GM21381 (cell line): ENCODE data around the gene RCC1.
"Not testable (repeated sequence)": the region's sequence is repeated elsewhere in the genome, so short reads cannot be mapped to it uniquely, and the experiment has no call there.

ENCODE experiments used
- ATAC-seq: cut with Tn5 transposase; IDR thresholded peaks from one replicate; pipeline ENCODE4 v1.9.1; 2021; ENCODE audit warnings: mild to moderate bottlenecking, moderate library complexity; ENCODE audit not compliant: unreplicated experiment

RCC1 gene

DNA sequence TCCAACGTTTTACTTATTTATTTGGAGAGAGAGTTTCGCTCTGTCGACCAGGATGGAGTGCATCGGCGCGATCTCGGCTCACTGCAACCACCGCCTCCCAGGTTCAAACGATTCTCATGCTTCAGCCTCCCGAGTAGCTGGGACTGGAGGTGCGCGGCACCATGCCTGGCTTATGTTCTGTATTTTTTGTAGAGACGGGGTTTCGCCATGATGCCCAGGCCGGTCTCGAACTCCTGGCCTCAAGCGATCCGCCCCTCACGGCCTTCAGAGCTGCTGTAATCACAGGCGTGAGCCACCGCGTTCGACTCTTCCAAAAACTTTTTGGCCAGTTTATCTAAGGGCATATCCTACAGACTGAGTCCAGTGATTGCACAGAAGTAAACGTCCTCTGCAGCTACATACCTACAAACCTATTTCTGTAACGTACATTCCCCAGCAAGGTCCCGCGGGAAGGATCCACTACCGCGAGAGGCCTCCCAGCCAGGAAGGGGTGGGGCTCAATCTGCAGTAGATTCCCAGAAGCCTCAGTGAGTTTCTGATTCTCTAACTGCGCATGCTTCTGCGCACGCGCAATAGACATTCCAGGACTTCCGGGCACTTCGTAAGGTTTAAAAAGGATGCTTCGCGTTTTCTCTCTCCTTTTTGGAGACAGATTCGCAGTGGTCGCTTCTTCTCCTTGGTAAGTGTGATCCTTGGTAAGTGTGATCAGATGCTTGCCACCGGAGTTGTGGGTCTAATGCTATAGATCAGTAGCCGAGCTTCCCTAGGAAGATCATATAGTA lies at the start of gene RCC1:
RCC1 (plus strand) TSS at position 638 of the 782 bp plus-strand sequence. CDS start 23,824 bp downstream, outside the sequence.
- peak; percentile 75 for ATAC-seq

GRCh38 chr1:28456078-28456477 lies 49.8 kb upstream of the RCC1 start:
- ATAC-seq: no peak

DNA sequence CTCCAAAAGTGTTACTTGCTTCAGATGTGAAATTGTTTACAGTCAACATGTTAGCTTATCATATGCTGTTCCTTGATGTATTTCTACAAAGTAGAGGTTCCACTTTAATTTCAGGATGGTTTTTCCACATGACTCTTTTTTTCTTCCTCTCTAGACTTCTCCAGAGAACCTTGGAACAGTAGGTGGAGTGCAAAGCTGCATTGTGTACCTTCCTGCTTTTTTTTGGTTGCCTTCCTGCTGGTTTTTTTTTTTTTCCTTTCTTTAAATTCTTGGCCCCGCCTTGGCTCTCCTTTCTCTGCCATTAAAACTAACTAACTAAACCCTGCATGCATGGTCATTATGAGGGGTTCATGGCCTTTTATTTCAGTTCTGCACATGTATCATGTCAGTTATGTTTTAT lies 48.2 kb upstream of the RCC1 start:
- no peak for ATAC-seq

DNA sequence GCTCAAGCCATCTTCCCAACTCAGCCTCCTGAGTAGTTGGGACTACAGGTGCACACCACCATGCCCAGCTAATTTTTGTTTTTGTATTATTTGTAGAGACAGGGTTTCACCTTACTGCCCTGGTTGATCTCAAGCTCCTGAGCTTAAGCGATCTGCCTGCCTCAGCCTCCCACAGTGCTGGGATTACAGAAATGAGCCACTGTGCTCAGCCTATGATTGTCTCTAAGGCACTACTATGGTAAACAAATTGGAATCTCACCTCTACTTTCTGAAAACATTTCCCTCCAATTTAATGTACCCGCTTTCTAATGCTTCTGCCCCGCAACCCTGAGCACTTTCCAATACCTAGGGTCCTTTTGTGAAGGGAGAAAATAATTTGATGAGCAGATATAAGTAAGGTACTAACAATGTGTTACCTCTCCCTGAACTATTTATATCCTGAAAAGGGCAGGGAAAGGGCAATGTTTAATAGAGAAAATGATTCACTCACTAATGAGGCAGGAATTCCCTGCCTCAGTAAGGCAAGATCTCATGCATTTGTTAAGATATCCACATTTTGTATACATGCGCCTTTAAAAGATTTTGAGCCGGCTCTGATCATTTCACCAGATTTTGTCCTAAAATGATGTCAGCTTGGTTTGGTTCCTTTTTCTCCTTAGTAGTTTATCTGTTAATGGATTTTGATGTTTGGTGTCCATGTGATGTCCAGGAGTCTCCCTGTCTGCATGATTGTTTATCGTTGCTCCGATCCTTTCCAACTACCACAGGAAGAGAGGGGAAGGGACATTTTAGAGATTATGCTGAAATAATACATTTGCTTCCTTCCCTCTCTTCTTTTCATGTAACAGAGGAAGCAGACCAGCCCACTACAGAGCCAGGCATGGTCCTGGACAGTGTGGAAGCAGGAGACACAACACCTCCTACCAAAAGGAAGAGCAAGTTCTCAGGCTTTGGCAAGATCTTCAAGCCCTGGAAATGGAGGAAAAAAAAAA lies 47.3 kb upstream of the RCC1 start:
- no peak for ATAC-seq

GRCh38 chr1:28466226-28466778 lies 39.5 kb upstream of the RCC1 start:
- no peak for ATAC-seq

DNA sequence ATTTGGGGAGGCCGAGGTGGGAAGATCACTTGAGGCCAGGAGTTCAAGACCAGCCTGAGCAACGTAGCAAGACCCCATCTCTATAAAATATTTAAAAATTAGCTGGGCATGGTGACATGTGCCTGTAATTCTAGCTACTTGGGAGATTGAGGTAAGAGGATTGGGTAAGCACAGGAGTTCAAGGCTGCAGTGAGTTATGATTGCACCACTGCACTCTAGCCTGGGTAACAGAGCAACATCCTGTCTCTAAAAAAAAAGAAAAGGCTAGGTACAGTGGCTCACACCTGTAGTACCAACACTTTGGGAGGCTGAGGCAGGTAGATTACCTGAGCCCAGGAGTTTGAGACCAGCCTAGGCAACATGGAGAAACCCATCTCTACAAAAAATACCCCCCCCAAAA lies 35.7 kb upstream of the RCC1 start:
- ATAC-seq: no peak

- not testable (repeated sequence) for ATAC-seq
Measured at GRCh38 chr1:28479497-28479896, 26.3 kb upstream of the RCC1 start.

- no peak for ATAC-seq
Measured at GRCh38 chr1:28480308-28480707, 25.5 kb upstream of the RCC1 start.

DNA sequence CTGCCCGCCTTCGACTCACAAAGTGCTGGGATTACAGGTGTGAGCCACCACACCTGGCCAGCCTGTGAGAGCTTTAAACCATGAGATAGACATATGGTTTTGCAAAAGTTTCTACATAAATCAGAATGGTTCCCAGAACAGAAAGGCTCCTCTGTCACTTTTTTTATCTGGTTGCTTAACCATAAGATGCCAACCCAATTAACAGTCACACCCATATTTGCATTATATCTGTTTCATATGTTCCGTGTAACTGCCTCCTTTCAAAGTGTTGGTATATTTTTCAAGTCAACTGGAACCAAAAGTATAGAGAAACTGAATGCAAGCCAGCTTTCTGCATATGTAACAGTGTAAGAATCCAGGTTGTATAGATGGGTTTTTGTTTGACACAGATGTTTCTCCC lies 23.7 kb upstream of the RCC1 start:
- no peak for ATAC-seq

DNA sequence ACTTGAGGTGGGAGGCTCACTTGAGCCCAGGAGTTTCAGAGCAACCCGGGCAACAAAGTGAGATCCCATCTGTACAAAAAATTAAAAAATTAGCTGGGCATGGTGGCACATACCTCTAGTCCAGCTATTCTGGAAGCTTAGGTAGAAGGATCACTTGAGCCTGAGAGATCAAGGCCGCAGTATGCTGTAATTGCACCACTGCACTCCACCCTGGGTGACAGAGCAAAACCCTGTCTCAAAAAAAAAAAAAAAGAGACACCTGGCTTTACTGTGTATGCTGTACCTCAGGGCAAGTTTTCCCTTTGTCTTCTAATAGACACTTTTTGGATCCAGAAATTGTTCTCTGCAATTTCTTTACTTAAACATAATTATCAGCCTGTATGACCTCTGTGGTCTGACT lies 23.1 kb upstream of the RCC1 start:
- ATAC-seq: no peak

DNA sequence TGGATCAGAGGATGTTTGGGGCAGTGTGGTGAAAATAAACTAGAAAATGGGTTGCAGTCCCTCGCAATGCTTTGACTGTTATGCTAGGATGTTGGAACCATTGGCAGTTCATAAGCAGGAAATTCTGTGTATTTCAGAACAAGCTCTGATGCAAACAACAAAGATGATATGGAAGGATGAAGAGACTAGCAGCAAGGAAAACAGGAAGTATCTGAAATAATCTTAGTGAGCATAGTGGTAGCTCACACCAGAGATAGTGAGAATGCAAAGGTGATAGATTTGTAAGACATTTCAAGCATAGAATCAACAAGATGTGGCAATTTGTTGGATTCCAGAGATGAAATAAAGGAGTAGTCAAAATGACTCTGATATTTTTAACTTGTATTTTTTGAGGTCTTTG lies 11.1 kb upstream of the RCC1 start:
- no peak for ATAC-seq

GRCh38 chr1:28499553-28499952 lies 6.3 kb upstream of the RCC1 start:
- no peak for ATAC-seq

GRCh38 chr1:28501925-28502324 lies 3.9 kb upstream of the RCC1 start:
- no peak for ATAC-seq

DNA sequence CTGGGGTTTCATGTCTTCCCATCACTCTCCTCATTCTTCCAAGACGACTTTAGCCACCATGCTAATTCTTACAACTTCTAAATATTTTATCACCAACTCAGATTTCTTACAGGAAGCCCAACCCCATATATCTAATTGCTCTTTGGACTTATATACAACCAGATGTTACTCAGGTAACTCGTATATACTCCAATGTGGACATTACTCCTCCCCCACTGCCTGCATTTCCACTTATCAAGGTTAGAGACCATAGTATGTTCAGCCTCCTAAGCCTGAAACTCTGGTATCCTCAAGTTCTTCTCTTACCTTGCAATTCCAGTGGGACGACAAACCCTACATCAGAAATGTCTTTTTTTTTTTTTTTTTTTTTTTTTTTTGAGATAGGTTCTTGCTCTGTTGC lies 2.7 kb upstream of the RCC1 start:
- ATAC-seq: no peak

GRCh38 chr1:28506907-28507246 lies 1.0 kb downstream of the RCC1 start:
- ATAC-seq: no peak

GRCh38 chr1:28507247-28507645 lies 1.4 kb downstream of the RCC1 start:
- no peak for ATAC-seq

- no peak for ATAC-seq
Measured at GRCh38 chr1:28507646-28508434, 2.0 kb downstream of the RCC1 start.

GRCh38 chr1:28508435-28508754 lies 2.6 kb downstream of the RCC1 start:
- ATAC-seq: no peak

DNA sequence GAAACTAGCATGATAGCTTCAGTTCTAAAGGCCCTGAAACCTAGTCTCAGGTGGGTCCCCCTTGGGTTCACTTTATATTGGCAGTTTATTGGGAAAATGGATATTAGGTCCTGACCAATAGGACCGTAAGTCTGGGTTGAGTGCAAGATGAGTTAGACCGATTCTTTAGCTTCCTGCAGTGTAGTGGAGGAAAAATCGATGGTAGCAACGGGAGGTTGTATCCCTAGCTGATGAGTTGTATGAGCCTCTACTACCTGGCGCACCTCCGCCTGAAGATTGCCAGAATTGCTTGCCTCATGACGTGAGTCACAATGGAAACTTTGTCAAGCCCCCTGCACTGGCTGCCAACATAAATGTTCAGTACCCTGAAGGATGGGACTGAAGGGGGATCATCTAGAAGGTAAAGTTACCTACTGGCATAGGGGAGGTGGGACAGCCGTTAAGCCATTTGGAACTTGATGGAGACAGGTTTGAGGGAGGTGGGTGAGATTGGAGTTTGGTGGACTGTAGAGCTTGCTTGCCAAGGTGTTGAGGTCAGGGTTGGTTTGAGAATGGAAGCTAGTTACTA lies 3.9 kb downstream of the RCC1 start:
- ATAC-seq: no peak

- no peak for ATAC-seq
Measured at GRCh38 chr1:28510273-28510969, 4.6 kb downstream of the RCC1 start.
